ENCODE data around the gene SENP1.

SENP1 gene

GRCh38 chr12:48000878-48001504 is 104.9 kb downstream of the SENP1 start:
- Histone ChIP-seq H3K79me2 (ENCODE audit: control insufficient read depth, insufficient read depth, low read length, poor library complexity) (no peaks in the 10 kb centered on the region), H3K27me3 (ENCODE audit: insufficient read depth, low read length) (peaks cover 38% of the 10 kb centered on the region), H3K4me1 (ENCODE audit: control insufficient read depth in 1 of 2, insufficient read depth in 2 of 2, low read length in 2 of 2) (peaks cover 26 to 47% of the 10 kb centered on the region in 2 experiments), H3K79me1 (ENCODE audit: low read length) (peaks cover 32% of the 10 kb centered on the region), H3K14ac (ENCODE audit: low read length) (no peak overlapping the region), H3K9me3 (ENCODE audit: insufficient read depth, low read depth, low read length) (no peaks in the 10 kb centered on the region), H3K36me3 (ENCODE audit: control insufficient read depth in 1 of 2, insufficient read depth in 2 of 2, low read length in 2 of 2) (peaks cover 9 to 15% of the 10 kb centered on the region in 2 experiments), H2AK5ac (ENCODE audit: low read length) (no peak overlapping the region), H3K18ac (ENCODE audit: low read length) (peak overlapping the region; percentile 27), H2BK12ac (ENCODE audit: low read length) (peak overlapping the region; percentile 40), H3K27ac (ENCODE audit: low read depth, low read length) (peak overlapping the region; percentile 31), H3K4me2 (ENCODE audit: low read length) (peak overlapping the region; percentile 89), H3K4me3 (ENCODE audit: low read depth, low read length) (peak overlapping the region; percentile 50), H3K23ac (ENCODE audit: low read length) (no peak overlapping the region), H2BK120ac (ENCODE audit: insufficient read depth, low read length, poor library complexity) (peak overlapping the region; percentile 18), H4K8ac (ENCODE audit: low read depth, low read length) (no peak overlapping the region), H4K91ac (ENCODE audit: low read depth, low read length) (no peak overlapping the region), H4K12ac (ENCODE audit: low read depth, low read length) (no peak overlapping the region), H3K4ac (ENCODE audit: low read depth, low read length) (no peak overlapping the region), H2AFZ (ENCODE audit: insufficient read depth, low read length, poor library complexity) (no peak overlapping the region), H2BK5ac (ENCODE audit: low read depth, low read length, poor library complexity) (peak overlapping the region; percentile 8), H3K9ac (ENCODE audit: low read length) (peak overlapping the region; percentile 18)
- no CpG with 5 or more reads among the region's 18 CpGs for WGBS (ENCODE audit: extremely low coverage, insufficient coverage, insufficient read length)
- peak; percentile 93 for DNase-seq

GRCh38 chr12:47999816-48000215 is 106.1 kb downstream of the SENP1 start:
- H2BK5ac ChIP-seq (ENCODE audit: low read depth, low read length, poor library complexity): no peak overlapping the region
- H3K4me1 ChIP-seq (ENCODE audit: control insufficient read depth in 1 of 2, insufficient read depth in 2 of 2, low read length in 2 of 2): peaks cover 22 to 40% of the 10 kb centered on the region in 2 experiments
- peaks cover 28% of the 10 kb centered on the region for H3K27me3 ChIP-seq (ENCODE audit: insufficient read depth, low read length)
- H3K79me2 ChIP-seq (ENCODE audit: control insufficient read depth, insufficient read depth, low read length, poor library complexity): no peaks in the 10 kb centered on the region
- H3K4ac ChIP-seq (ENCODE audit: low read depth, low read length): no peak overlapping the region
- H2AK5ac ChIP-seq (ENCODE audit: low read length): no peak overlapping the region
- H3K4me2 ChIP-seq (ENCODE audit: low read length): no peak overlapping the region
- WGBS (ENCODE audit: extremely low coverage, insufficient coverage, insufficient read length): no CpG with 5 or more reads among the region's 9 CpGs
- H3K14ac ChIP-seq (ENCODE audit: low read length): no peak overlapping the region
- H4K91ac ChIP-seq (ENCODE audit: low read depth, low read length): no peak overlapping the region
- H3K9me3 ChIP-seq (ENCODE audit: insufficient read depth, low read depth, low read length): no peaks in the 10 kb centered on the region
- H2BK12ac ChIP-seq (ENCODE audit: low read length): no peak overlapping the region
- no peak overlapping the region for H3K4me3 ChIP-seq (ENCODE audit: low read depth, low read length)
- no peak overlapping the region for H3K23ac ChIP-seq (ENCODE audit: low read length)
- H3K79me1 ChIP-seq (ENCODE audit: low read length): peaks cover 26% of the 10 kb centered on the region
- no peak overlapping the region for H4K8ac ChIP-seq (ENCODE audit: low read depth, low read length)
- no peak overlapping the region for H3K27ac ChIP-seq (ENCODE audit: low read depth, low read length)
- no peak overlapping the region for H2AFZ ChIP-seq (ENCODE audit: insufficient read depth, low read length, poor library complexity)
- no peak overlapping the region for H4K12ac ChIP-seq (ENCODE audit: low read depth, low read length)
- H3K36me3 ChIP-seq (ENCODE audit: control insufficient read depth in 1 of 2, insufficient read depth in 2 of 2, low read length in 2 of 2): peaks cover 21 to 26% of the 10 kb centered on the region in 2 experiments
- no peak overlapping the region for H3K9ac ChIP-seq (ENCODE audit: low read length)
- H3K18ac ChIP-seq (ENCODE audit: low read length): no peak overlapping the region
- no peak for DNase-seq
- H2BK120ac ChIP-seq (ENCODE audit: insufficient read depth, low read length, poor library complexity): no peak overlapping the region

DNA sequence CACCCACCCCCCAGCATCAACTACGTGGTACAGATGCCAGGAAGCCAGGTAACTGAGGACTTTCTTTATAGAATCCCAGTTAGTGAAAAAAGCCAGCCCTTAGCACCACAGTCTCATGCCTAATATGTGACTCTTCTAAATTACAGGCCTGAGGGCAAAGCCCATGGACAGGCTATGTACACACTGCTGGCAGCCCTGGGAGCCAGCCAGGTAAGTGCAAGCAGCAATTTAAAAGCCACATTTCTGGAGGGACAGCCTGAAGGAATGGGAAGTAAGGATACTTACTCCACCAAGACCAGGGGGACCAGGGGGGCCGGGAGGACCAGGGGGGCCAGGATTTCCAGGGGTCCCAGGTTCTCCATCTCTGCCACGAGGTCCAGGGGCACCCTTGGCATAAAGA is 108.6 kb downstream of the SENP1 start:
- H3K79me1 ChIP-seq (ENCODE audit: low read length): peaks cover 12% of the 10 kb centered on the region
- H3K18ac ChIP-seq (ENCODE audit: low read length): no peak overlapping the region
- no peak overlapping the region for H4K91ac ChIP-seq (ENCODE audit: low read depth, low read length)
- WGBS (ENCODE audit: extremely low coverage, insufficient coverage, insufficient read length): no CpG with 5 or more reads among the region's 3 CpGs
- no peak overlapping the region for H2BK5ac ChIP-seq (ENCODE audit: low read depth, low read length, poor library complexity)
- no peak overlapping the region for H4K12ac ChIP-seq (ENCODE audit: low read depth, low read length)
- H3K4me2 ChIP-seq (ENCODE audit: low read length): no peak overlapping the region
- H3K9me3 ChIP-seq (ENCODE audit: insufficient read depth, low read depth, low read length): no peaks in the 10 kb centered on the region
- H3K14ac ChIP-seq (ENCODE audit: low read length): no peak overlapping the region
- H3K4me3 ChIP-seq (ENCODE audit: low read depth, low read length): no peak overlapping the region
- no peak overlapping the region for H2AK5ac ChIP-seq (ENCODE audit: low read length)
- H3K9ac ChIP-seq (ENCODE audit: low read length): no peak overlapping the region
- DNase-seq: peak; percentile 85 to 95
- no peak overlapping the region for H4K8ac ChIP-seq (ENCODE audit: low read depth, low read length)
- no peak overlapping the region for H3K23ac ChIP-seq (ENCODE audit: low read length)
- no peak overlapping the region for H3K27ac ChIP-seq (ENCODE audit: low read depth, low read length)
- H3K4me1 ChIP-seq (ENCODE audit: control insufficient read depth in 1 of 2, insufficient read depth in 2 of 2, low read length in 2 of 2): peaks cover 15 to 22% of the 10 kb centered on the region in 2 experiments
- peaks cover 31 to 44% of the 10 kb centered on the region in 2 experiments for H3K36me3 ChIP-seq (ENCODE audit: control insufficient read depth in 1 of 2, insufficient read depth in 2 of 2, low read length in 2 of 2)
- no peak overlapping the region for H2BK12ac ChIP-seq (ENCODE audit: low read length)
- H2BK120ac ChIP-seq (ENCODE audit: insufficient read depth, low read length, poor library complexity): no peak overlapping the region
- H3K4ac ChIP-seq (ENCODE audit: low read depth, low read length): no peak overlapping the region
- H3K79me2 ChIP-seq (ENCODE audit: control insufficient read depth, insufficient read depth, low read length, poor library complexity): no peaks in the 10 kb centered on the region
- H3K27me3 ChIP-seq (ENCODE audit: insufficient read depth, low read length): peaks cover 8% of the 10 kb centered on the region
- no peak overlapping the region for H2AFZ ChIP-seq (ENCODE audit: insufficient read depth, low read length, poor library complexity)

- no peak overlapping the region for H3K18ac ChIP-seq (ENCODE audit: low read length)
- H3K4ac ChIP-seq (ENCODE audit: low read depth, low read length): no peak overlapping the region
- H3K4me1 ChIP-seq (ENCODE audit: control insufficient read depth in 1 of 2, insufficient read depth in 2 of 2, low read length in 2 of 2): peaks cover 13 to 15% of the 10 kb centered on the region in 2 experiments
- no peak overlapping the region for H3K4me3 ChIP-seq (ENCODE audit: low read depth, low read length)
- no peak overlapping the region for H2BK5ac ChIP-seq (ENCODE audit: low read depth, low read length, poor library complexity)
- H3K9me3 ChIP-seq (ENCODE audit: insufficient read depth, low read depth, low read length): no peaks in the 10 kb centered on the region
- no peak overlapping the region for H2AFZ ChIP-seq (ENCODE audit: insufficient read depth, low read length, poor library complexity)
- H3K36me3 ChIP-seq (ENCODE audit: control insufficient read depth in 1 of 2, insufficient read depth in 2 of 2, low read length in 2 of 2): peaks cover 36 to 49% of the 10 kb centered on the region in 2 experiments
- no peak overlapping the region for H3K23ac ChIP-seq (ENCODE audit: low read length)
- no peaks in the 10 kb centered on the region for H3K79me2 ChIP-seq (ENCODE audit: control insufficient read depth, insufficient read depth, low read length, poor library complexity)
- no peak overlapping the region for H2AK5ac ChIP-seq (ENCODE audit: low read length)
- no peak overlapping the region for H2BK120ac ChIP-seq (ENCODE audit: insufficient read depth, low read length, poor library complexity)
- peaks cover 4% of the 10 kb centered on the region for H3K27me3 ChIP-seq (ENCODE audit: insufficient read depth, low read length)
- no peak overlapping the region for H3K4me2 ChIP-seq (ENCODE audit: low read length)
- H3K79me1 ChIP-seq (ENCODE audit: low read length): peaks cover 7% of the 10 kb centered on the region
- H4K12ac ChIP-seq (ENCODE audit: low read depth, low read length): no peak overlapping the region
- H4K91ac ChIP-seq (ENCODE audit: low read depth, low read length): no peak overlapping the region
- no peak for DNase-seq
- H3K9ac ChIP-seq (ENCODE audit: low read length): no peak overlapping the region
- no peak overlapping the region for H3K27ac ChIP-seq (ENCODE audit: low read depth, low read length)
- WGBS (ENCODE audit: extremely low coverage, insufficient coverage, insufficient read length): no CpG with 5 or more reads among the region's 4 CpGs
- H3K14ac ChIP-seq (ENCODE audit: low read length): no peak overlapping the region
- H4K8ac ChIP-seq (ENCODE audit: low read depth, low read length): no peak overlapping the region
- H2BK12ac ChIP-seq (ENCODE audit: low read length): no peak overlapping the region
These were observed 109.9 kb downstream of the SENP1 start for GRCh38 chr12:47995981-47996401.

Measured in trophoblast cell (in vitro differentiated cells and primary cell).